NCI-H774 (cell line): ENCODE results near the gene SORBS1.

Experiments used
- DNase-seq: peaks from one replicate; lab custom pipeline; 2025; lab: John Stamatoyannopoulos, UW

SORBS1 gene

DNA sequence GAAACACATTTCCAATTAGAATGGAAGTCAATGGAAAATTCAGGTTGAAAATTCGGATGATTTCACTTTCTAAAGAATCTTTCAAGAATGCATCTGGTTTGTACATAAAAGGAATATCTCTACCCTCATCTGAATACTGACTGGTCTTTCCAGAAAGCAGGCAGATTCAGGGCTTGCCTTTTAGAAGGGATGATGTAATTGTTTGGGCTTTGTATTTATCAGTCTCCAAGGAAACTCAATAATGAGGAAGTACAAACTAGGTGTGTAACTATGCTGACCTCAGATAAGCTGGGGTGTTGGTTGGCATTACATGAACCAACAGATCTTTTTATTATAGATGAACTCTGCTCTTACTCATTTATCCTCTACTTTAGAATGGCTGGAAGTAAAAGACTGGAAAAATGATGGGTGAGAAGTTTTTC is 294.5 kb downstream of the SORBS1 start:
- peak; percentile 58 for DNase-seq

DNA sequence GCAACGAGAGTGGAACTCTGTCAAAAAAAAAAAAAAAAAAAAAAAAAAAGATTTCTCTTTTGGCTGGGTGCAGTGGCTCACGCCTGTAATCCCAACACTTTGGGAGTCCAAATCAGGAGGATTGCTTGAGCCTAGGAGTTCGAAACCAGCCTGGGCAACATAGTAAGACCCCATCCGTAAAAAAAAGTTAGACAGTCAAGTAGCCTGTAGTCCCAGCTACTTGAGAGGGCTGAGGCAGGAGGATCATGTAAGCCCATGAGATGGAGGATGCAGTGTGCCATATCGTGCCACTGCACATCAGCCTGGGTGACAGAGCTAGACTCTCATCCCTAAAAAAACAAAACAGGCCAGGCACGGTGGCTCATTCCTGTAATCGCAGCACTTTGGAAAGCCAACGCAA is 295.6 kb downstream of the SORBS1 start:
- DNase-seq = no peak

DNA sequence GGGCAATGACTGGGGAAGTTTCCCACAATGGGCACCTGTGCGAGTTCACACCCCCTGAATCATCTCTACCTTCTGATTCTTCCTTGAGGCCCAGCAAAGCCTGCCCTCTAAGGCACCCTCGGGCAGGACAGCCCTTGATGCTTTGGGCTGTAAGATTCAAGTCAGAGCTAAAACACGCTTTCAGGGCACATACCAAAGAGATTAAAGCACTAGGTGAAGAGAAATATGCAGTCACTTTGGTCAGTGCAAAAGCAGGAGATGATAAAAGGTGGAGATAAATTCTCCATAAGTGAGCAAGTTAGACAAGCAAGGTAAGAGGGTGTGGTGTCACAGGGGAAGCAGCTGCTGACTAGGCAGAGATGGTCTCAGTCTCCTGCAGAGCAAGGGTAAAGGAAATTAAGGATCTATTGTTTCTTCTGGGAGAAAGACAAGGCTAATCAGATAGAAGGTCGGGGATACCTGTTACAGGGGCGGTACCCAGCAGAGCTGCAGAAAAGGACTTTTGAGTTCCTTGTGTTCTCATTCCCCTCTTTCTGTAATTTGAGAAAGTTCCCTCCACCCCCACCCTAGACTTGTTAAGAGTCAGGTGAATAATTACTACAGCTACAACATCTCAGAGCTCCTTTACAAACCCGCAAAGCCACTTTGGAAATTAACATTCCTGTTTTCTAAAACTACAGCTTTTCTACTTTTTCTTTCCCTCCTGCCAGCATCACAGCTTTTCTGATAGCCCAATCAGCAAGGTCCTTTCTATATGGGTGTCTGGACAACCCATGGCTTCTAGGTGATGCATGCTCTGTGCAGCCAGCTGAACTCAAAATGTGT is 296.7 kb downstream of the SORBS1 start:
- DNase-seq = no peak

DNA sequence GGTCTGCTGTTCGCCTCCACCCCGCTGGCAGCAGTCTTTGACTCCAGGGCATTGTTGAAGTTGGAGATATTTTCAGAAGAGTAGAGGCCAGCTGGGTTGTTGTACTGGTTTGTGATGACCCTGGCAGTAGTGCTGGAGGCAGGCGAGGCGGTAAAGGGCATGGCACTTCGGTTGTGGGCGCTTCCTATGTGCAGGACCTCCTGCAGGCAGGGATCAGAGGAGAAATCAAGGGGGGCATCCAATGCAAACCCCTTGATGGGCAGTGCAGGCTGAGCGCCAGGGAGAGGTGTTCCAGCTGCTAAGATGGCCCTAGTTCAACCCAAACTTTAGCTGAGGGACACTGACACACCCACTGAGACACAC is 297.3 kb downstream of the SORBS1 start:
- no peak for DNase-seq

DNA sequence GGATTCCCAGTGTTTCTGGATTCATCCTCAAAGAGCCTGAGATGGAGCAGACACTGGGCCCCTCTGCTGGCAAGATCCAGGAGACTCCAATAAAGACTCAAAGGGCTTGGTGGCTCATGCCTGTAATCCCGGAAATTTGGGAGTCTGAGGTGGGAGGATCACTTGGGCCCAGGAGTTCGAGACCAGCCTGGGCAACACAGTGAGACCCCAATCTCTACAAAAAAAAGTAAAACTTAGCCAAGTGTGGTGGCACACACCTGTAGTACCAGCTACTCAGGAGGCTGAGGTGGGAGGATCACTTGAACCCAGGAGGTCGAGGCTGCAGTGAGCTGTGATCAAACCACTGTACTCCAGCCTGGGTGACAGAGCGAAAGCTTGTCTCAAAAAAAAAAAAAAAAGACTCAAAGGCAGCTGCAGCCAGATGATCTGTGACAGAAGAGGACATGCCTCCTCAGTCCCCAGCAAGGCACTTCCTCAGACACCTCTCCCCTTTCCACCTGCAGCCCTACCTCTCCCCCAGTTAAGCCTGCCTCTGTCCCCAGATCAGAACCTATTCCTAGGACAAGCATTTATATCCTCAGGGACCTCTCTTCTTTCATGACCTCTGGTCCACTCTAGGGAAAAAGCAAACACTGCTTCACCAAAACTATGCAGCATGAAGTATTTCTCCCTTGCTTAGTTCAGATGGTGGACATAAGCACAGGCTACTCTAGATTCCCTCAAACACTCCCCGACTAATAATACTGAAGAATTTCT is 298.2 kb downstream of the SORBS1 start:
- DNase-seq = no peak

DNA sequence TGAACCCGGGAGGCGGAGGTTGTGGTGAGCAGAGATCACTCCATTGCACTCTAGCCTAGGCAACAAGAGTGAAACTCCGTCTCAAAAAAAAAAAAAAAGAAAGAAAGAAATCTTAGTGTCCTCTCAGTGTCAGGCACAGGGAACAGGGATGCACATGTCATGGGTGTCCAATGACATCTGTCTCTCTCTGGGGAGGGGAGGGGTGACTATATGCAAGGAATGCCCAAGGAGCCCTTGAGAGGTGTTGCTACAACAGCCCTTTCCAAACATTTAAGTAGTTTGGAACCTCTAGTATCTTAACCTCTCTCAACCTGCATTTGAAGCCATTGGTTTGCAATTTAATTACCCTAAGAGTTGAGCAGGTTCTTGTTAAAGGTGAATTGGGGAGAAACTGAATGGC is 299.2 kb downstream of the SORBS1 start:
- DNase-seq = no peak
